Measurements from ENCODE around the gene ADAMTS9.

The ADAMTS9 gene

DNA sequence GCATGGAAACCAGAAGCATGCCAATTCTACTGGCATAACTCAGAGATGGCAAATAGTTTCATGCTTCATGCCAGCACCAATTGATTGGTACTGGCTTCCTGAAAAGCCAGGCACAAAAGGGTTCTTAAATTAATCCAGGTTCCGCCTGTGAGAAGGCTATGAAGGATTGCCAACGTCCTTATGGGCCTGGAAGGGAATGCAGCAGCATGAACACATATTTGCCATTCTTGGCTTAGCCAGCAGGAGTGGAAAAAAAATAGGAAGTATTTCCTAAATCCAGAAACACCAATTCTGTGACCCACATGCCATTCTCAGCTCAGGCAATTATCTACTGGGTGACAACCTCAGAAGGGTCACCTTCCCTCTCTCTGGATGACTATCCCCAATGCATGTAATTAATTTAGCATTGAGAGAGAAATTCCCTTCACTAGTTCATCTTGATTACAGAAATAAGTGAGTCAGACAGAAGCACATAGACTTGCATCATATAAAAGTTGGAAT, 36.0 kb downstream of the ADAMTS9 start:
- no peak for DNase-seq

DNA sequence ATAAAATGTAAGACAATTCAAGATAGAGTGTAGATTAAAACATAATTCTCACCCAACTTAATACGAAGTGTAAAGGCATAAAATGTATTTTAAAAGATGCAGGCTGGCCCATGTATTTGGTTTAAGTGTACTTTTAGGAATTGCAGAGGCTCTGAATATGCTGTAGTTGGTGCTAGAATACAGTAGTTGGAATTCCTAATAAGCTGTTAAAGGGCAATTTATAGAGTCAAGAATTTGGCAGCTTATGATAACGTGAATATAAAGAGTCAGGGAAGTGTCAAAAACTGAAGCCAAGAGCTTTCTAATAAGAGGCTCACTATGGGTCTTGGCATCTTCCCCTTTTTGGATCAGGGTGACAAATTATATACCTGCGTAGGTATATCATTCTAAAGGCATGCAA, 36.5 kb downstream of the ADAMTS9 start:
- DNase-seq, result no peak

DNA sequence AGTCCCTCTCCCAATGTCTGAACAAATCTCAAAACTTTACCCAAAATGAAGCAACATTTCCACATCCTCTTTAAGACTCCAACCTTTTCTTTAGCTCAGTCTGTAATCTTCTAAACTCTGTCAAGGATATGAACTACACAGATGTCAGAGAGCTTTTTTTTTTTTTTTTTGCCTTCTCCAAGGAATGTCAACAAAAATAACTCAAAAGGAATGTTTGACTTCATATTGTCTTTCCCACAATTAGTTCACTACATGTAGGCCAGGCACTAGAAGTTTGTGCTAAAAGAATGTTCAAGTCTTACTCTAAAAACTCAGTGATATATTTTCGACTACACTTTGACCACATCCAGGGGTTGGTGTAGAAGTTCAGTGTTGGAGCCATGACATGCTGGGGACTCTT, 37.1 kb downstream of the ADAMTS9 start:
- DNase-seq, result no peak

DNA sequence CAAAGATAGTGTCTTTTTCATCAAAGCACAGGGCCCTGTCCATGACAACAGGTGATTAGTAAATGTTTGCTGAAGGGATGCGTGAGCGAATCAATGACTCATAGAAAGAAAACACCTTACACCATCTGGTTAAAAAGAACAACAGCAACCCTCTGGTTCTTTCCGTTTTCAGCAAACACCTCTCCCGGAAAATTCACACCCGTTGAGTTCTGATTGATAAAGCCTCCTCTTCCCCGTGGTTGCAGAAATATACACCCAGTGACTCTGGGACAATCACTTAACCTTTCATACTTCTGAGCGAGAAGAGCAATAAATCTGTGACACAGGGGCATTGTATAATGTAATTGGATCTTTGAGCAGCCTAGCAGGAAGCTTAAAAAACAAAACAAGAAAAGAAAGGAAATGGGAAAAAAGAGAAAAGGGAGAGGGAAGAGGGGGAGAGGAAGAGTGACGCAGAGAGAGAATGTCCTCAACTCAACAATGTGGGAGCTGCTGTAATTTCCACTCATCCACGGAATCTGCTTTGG, 37.6 kb downstream of the ADAMTS9 start:
- DNase-seq, result no peak

DNA sequence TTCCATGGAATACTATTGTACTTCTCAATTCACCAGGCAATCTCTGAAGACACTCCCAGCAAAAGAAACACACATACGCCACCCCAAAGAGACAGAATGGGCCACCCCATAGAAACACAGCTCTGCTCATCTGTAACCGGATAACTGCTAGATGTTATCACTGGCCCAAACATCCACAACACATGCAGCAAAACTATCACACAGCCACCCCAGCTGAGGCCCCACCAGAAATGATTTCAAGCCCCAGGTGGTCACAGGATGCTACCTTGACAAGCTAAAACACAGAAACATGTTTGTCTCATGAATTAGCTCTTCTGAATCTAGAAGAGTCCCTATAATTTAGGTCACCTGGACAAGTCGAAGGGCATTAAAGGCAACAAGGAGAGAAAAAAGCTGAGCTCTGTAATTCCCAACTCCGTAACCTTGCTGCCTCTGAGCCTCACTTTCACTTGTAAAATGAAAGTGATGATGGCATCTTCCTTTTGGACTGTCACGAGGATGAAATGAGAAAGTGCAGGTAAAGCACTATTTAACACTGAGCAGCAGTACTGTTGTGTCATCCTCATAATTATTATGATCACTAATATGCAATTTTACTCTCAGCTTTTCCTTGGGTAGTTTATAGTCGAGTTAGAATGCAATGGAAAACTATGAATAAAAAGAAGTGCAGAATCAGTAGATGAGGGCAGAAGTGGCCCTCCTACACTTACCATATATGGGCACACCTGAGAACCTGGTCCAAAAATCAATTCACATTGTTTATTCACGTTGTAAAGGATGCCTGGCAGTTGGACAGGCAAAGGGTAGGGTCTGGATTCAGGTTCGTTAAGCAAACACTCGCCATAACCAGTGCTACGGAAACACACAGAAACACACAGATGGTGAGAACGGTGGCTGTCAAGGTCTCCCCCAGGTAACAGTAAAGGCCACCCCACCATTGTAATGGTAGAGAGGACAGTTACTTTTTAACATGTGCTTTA, 38.6 kb downstream of the ADAMTS9 start:
- DNase-seq, result no peak

DNA sequence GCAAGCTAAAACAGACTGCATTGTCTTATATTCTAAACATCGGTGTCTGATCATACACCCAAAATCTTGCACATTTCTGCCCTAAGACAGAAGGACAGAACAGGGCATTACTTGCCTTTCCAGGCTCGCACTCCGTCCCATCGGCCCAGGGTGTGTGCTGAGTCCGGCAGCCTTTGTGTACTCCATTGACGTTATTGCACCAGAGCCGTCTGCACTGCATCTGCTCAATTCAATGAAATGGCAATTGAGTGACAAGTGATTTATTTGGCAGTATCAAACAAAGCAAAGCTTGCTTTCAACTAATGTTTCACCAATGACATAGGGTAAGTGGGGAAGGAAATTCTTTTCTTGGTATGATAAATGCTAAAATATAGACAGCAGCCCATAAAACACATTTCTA, 40.0 kb downstream of the ADAMTS9 start:
- DNase-seq, result no peak

DNA sequence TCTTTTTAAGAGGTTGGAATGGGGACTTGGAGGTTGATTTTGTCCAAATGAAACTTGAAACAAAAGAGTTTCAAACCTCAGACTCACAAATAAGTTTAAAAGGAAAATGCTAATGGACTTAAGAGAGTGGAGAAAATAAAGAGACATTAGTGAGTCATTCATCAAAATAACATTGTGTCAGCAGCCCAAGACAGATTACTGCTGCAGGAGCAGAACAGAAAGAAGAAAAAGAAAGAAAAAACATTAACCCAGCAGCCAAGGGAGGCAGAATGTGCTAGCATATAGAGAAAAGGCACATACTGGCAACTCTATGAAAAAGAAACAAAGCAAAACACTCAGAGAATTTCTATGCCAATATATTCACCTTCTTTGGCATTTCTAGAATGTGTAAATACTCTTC, 42.6 kb downstream of the ADAMTS9 start:
- DNase-seq, result no peak

DNA sequence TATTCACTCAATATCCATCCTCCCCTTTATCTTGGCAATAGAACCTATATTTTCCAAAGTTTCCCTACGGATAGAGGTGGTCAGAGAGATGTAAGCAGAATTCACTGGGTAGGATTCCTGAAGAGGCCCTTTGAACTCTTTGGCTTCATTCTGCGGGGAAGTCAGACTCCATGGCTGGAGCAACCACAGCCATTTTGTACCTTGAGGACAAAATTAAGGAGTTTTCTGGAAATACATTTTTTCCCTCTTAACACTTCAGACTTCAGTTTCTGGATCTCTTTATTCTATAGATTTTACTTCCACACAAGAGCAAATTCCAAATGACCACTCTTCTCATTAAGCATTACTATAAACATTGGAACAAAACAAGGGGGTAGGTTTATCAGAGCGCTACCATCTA, 43.3 kb downstream of the ADAMTS9 start:
- no peak for DNase-seq

DNA sequence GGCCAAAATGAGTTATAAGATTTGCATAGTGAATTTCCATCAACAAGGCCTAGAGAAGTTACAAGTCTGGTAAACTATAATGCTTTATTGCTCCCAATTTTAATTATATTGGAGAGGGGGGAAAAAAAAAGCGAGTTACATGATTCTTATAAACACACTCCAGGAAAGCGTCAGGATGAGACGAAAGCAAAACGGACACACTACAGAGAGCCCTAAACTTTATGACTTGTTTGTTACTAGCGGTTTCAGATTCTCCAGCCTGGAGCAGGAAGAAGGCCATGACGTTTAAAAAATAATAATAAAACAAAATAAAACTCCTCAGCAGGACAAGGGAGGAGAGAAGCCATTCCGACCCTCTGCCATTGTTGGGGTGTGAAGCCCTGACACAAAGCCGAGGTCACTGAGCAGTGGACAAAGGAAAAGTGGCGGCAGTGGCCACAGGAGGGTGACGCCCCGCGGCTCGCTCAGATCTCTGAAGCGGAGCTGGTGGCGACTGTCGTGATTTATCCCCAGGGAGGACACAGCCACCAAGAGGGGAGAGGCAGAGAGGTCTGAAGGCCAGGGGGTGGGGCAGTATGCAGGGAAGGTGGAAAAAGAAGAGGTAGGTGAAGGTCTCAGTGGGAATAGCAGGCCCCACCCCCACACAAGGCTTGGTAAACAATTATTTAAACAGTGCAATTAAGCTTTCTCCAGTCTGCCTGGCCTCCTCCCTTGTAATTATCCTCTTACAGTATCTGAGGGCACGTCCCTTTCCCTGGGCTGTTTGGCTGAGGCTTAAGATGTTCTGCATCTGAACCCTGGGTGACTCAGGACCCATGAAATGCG, 45.3 kb downstream of the ADAMTS9 start:
- no peak for DNase-seq

DNA sequence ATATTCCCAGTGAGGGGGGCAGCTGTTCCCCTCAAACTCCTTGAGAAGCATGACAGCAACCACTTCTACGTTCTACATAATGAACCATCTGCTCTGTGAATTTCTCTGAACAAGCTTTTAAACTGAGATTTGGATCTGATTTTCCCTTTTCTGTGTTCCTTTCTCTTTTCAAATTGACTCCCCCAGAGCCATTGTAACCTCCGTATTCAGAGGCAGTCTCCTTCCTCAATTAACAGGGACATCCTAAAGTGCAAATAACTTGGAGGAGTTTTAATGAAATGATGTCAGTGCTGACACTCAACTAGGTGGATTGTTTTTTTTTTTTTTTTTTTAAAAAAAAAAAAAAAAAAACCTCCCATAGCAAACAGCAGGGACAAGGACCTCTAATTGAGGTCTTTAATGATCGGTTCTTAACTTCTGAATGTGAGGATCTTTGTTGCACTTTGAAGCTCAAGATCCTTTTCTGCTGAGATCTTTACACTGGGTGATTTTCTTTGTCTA, 48.8 kb downstream of the ADAMTS9 start:
- DNase-seq, result no peak

DNA sequence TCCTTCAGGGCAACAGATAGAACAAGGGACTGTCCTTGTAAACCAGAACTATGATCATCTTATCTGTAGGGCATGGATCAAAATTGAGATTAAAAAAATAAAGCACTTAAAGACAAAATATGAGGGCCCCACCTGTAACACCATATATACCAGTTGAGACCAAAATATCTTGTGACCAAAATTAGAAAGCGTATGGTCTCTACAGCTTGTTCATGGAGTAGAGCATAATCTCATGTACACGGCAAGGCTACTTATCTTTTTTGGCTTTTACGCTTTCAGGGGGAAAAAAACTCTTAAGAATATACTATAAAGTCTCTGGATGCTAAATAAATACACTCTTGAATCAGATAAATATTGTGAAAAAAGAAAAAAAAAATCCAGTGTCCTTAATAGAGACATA, 49.3 kb downstream of the ADAMTS9 start:
- DNase-seq, result no peak

DNA sequence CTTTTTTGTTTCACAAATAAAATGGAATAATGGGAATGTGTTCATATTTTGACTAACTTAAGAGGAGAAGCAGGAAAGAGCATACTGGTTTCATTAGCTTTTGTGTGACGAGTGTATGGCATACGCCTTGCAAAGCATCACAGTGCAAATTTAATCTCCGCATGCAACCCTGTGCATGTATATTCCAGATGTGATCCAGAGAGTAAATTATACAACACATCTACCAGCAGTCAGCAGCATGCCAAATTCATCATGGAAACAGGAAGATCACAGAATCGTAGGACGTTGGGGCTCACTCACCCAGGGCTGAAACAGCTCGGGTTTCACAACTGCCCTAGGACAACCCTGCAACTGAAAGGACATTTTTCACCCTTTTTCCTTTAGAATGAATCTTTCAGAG, 53.4 kb downstream of the ADAMTS9 start:
- DNase-seq, result no peak

DNA sequence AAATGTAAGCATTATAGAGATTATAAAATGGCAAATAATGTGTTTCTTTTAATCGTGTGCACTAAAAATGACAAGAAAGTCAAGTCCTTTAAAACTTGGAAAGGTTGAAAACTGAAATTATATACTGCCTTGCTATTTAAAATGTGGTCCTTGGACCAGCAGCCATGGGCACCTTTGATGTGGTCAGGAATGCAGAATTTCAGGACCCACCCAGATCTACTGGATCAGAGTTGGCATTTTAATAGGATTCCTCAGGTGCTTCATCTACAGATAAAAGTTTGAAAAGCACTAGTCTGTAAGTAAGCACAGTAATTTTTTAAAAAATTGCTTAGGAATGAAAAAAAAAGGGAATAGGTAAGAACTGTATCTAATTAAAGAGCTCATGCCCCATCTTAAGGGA, 55.8 kb downstream of the ADAMTS9 start:
- DNase-seq, result no peak

DNA sequence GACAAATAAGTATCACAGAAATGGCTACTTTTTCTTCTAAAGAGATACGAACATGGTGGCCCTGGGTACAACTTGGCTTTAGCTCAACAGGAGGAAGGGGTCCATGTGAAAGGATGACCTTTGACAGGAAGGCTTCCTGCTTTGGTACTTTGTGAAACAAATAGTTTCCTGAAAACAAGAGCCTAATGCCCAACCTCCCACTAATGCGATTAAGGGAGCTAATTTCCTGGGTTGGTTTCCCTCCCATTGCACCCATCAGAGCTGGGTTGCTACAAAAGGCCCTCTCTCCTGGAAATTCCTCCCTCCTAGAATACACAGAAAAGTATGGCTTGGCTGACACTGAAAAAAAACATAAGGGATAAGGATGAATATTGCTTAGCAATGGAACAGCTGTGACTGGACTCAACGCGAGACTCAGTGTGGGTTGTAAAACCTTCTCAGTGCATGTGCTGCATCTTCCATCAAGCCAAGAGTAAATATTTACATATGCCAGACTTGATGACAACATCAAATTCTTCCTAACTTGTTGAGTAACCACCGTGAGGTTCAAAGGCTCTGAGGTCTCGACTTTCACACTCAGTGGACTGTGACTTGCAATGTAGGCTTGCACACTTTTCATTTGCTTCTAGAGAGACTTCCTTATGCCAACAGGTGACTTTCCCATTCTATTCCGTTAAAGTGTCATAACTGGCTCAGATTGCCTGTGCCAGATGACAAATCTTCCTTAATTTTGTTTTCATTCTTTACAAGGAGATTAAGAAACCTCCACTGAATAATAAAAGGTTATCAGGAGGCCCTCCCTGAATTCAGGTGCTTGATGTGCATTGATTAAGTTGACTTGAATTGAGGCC, 60.1 kb downstream of the ADAMTS9 start:
- DNase-seq, result no peak

DNA sequence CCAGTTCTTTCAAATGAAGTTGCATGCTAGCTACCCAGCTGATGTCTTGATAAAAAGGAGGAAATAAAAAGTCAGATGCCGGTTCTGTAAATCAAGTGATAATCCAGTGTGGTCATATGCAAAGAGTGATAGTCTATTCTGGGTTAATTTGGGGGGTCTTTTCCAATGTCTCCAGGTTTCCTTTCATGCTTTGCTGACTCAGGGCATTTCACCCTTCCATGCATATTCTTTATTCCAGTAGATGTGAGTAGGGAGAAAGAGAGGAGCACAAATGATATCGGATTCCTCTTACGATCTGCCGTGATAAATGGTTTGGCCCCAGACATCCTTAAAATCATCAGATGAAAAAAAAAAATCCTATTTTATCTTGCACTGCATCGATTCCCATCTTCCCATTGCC, 60.8 kb downstream of the ADAMTS9 start:
- DNase-seq, result no peak

DNA sequence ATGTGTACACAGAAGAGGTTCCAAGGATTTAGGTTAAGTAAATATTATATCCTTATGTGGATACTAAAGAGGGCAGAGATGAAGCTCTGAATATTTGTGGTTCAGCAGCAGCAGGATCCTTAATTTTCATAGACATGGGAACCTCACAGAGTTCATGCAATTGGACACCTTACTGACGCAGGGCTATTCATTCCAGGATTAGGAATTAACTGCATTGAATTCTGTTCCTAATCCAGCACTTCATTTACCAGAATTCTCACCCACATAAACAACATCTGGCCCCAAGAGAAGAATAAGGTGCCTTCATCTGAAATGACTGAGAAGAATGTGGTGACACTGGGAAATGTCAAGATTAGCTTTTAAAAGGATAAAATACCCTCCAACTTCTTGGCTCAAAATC, 62.4 kb downstream of the ADAMTS9 start:
- DNase-seq, result no peak

DNA sequence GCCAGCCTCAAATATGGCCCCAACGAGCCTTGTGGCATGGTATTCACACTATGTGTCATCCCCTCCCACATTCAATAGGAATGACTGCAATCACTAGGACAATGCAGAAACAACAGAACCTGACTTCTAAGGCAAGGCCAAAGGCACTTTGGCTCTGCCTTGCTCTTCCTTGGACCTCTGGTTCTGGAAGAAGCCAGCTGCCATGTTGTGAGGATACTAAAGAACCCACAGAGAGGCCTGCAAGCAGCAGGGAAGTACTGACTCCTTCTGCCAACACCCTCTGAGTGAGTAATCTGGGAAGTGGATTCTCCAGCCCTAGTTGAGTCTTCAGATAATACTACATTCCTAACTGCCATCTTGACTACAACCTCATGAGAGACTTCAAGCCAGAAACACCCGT, 64.7 kb downstream of the ADAMTS9 start:
- DNase-seq, result no peak

DNA sequence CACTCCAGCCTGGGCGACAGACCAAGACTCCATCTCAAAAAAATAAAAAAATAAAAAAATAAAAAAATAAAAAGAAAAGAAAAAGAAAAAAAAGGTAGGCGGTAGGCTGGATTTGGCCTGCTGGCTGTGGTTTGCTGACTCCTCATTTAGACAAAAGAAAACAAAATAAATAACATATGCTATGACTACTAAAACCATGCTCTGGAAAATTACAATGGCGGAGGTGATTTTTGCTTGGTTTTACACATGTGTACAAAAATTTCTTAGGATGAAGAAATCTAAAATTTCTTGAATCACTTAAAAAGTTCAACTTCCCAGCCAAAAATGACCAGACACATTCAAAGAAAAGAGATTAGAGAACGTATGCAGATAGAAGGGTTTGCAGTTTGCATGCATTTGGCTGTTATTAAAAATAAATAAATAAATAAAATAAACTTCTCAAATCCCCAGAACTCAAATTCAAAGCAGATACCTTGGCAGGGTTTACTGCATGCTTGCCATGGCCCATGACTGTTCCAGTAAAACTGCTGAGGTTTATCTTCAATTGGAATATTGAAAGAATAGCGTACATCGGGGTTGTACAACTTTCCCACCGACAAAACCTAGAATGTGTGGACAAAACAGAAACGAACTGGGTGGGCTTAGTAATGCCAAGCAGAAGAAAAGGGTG, 65.9 kb downstream of the ADAMTS9 start:
- DNase-seq, result no peak

DNA sequence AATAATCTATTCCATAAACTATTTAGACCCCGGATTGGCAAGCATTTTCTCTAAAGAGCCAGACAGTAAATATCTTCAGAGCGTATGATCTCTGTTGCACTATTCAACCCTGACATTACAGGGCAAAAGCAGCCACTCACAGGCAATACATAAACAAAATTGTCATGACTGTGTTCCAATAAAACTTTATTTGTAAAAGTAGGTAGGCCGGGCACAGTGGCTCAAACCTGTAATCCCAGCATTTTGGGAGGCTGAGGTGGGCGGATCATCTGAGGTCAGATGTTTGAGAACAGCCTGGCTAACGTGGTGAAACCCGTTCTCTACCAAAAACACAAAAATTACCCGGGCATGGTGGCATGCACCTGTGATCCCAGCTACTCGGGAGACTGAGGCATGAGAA, 66.5 kb downstream of the ADAMTS9 start:
- no peak for DNase-seq

DNA sequence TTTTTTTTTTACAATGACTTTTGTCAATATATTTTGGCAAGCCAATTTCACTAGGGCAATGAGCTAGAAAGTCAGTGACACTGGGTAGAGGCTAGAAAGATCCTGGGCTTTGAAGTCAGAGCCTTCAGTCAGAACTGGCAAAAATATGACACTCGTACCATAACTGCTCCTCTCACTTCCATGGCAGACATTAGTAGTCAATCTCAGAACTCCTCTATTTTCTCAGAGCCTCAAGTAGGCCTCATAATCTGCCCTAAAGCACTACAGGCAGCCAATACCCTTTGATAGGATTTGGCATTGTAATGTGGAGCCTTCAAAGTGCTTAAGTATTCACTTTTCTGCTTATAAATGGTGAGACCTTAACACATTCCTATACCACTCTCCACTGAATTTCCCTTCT, 67.8 kb downstream of the ADAMTS9 start:
- no peak for DNase-seq

DNA sequence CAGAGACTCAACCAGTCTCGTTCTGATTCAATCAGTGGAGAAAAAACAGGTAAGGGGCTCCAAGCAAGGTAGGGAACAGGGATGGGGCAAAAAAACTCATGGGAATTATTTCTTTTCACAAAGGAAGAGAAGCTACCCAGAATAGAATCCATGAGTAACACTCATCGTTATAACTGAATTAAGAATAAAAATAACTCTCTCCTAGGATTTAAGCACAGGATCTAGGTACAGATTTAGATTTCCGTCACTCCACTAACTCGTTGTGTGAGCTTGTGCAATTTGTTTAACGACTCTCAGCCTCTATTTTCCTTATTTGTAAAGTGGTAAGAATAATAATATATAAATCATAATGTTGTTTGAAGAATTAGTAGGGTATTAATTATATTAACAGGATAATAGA, 68.6 kb downstream of the ADAMTS9 start:
- DNase-seq, result no peak

DNA sequence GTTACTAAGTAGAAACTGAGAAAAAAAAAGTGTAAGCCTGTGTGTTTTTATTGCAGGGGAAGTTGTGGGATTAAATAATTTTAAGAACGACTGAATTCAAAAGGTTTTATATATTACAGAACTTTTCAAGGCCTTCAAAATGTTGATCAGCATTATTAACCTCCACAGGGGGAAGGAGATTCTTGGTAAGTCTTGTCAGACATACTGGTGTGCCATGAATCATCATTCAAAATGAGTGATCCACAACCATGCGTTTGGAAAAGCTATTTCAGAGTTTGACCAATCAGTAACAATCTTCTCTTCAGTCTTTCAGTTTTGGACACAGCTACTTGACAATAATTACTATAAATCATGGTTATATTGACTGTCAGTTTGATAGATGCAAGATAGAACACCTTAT, 70.2 kb downstream of the ADAMTS9 start:
- DNase-seq, result no peak
